B cell (primary cell): ENCODE data around the gene PMVK. TPM values are rescaled to one million over a fixed set of nuclear protein-coding genes. Genes with fewer than 3 reads are reported as not detected.
A peak's percentile ranks its signal among the peaks of the same experiment; 100 is the strongest.

Experiments
- ATAC-seq: fragments of 200-7000 bp; cut with Tn5 transposase; one replicate; pipeline ENCODE4 v1.10.0; 2021; ENCODE audit warnings: low read depth, mild to moderate bottlenecking, moderate number of reproducible peaks, moderate library complexity
- CTCF ChIA-PET: fragments of 350-600 bp; sonication (Branson Sonifier 250); formaldehyde crosslinking; loops from one replicate; lab custom pipeline; 2021; ENCODE audit warnings: antibody characterized with exemption, inconsistent platforms; lab: Charles Lee
- POLR2A ChIA-PET: fragments of 350-600 bp; sonication (Branson Sonifier 250); formaldehyde crosslinking; loops from one replicate; lab custom pipeline; 2021; ENCODE audit warnings: antibody characterized with exemption; lab: Charles Lee
- DNase-seq: peaks from one replicate; pipeline ENCODE4 v3.0.0; 2013
- H2AFZ ChIP-seq: 2 replicates; pipeline ENCODE4 v1.6.1; 2012; ENCODE audit warnings: mild to moderate bottlenecking, low read depth, low read length; ENCODE audit not compliant: insufficient read depth, poor library complexity, severe bottlenecking
- H3K27ac ChIP-seq, 2 donors: 1 replicate in 1 of 2; 2 replicates in 1 of 2; pipeline ENCODE4 v1.5.1; 2012 to 2013; ENCODE audit warnings: low read length in 2 of 2, mild to moderate bottlenecking in 2 of 2, moderate library complexity in 1 of 2
- H3K27me3 ChIP-seq, 4 experiments: fragments of 200-600 bp in 1 of 4; sonication (generic) in 1 of 4; replicated peaks in 1 of 4; 1 replicate in 2 of 4; 2 replicates in 2 of 4; pipeline versions ENCODE4 v1.6.1 to v1.7.0; 2013 to 2016; ENCODE audit warnings: low read length in 3 of 4, mild to moderate bottlenecking in 2 of 4, mixed read lengths in 1 of 4, moderate library complexity in 1 of 4; ENCODE audit not compliant: insufficient read depth in 4 of 4, control insufficient read depth in 3 of 4; ENCODE audit errors: control extremely low read depth in 1 of 4
- H3K36me3 ChIP-seq, 2 experiments: replicated peaks in 1 of 2; 1 replicate in 1 of 2; 2 replicates in 1 of 2; pipeline versions ENCODE4 v1.6.1 to v1.7.1; 2013; ENCODE audit warnings: low read length in 1 of 2; ENCODE audit not compliant: insufficient read depth in 2 of 2, control insufficient read depth in 1 of 2; ENCODE audit errors: control extremely low read depth in 1 of 2, extremely low read depth in 1 of 2
- H3K4me1 ChIP-seq, 2 donors: fragments of 200-600 bp in 1 of 2; sonication (generic) in 1 of 2; 1 replicate in 1 of 2; 2 replicates in 1 of 2; pipeline versions ENCODE4 v1.5.1 to v1.6.1; 2013 to 2017; ENCODE audit warnings: low read length in 2 of 2; ENCODE audit not compliant: control insufficient read depth in 2 of 2, insufficient read depth in 2 of 2
- H3K4me2 ChIP-seq: replicated peaks from 2 replicates; pipeline ENCODE3; 2012; ENCODE audit warnings: mild to moderate bottlenecking, low read depth, low read length; ENCODE audit not compliant: poor library complexity, severe bottlenecking
- H3K4me3 ChIP-seq, 5 experiments: fragments of 200-600 bp in 1 of 5; sonication (generic) in 1 of 5; 1 replicate in 3 of 5; 2 replicates in 2 of 5; pipeline versions ENCODE4 v1.5.1 to v1.7.0; 2011 to 2016; ENCODE audit warnings: low read length in 4 of 5, mild to moderate bottlenecking in 4 of 5, low read depth in 2 of 5, control low read depth in 1 of 5, moderate library complexity in 1 of 5; ENCODE audit not compliant: insufficient read depth in 1 of 5; ENCODE audit errors: control extremely low read depth in 1 of 5, extremely low read depth in 1 of 5
- H3K79me2 ChIP-seq: fragments of 200-600 bp; sonication (generic); one replicate; pipeline ENCODE4 v1.6.0; 2016; ENCODE audit warnings: low read length; ENCODE audit not compliant: control insufficient read depth, insufficient read depth
- H3K9ac ChIP-seq: fragments of 200-600 bp; sonication (generic); 2 replicates; pipeline ENCODE4 v1.6.1; 2017; ENCODE audit warnings: mild to moderate bottlenecking, low read length, moderate library complexity
- H3K9me3 ChIP-seq, 3 donors: one replicate each; pipeline versions ENCODE4 v1.6.1 to v1.7.1; 2013; ENCODE audit warnings: low read length in 2 of 3; ENCODE audit not compliant: control insufficient read depth in 2 of 3, insufficient read depth in 1 of 3; ENCODE audit errors: control extremely low read depth in 1 of 3
- H4K20me1 ChIP-seq: 2 replicates; pipeline ENCODE4 v1.6.0; 2012; ENCODE audit warnings: mild to moderate bottlenecking, low read length; ENCODE audit not compliant: insufficient read depth, control insufficient read depth, poor library complexity, severe bottlenecking
- H3K27ac Mint-ChIP-seq: one replicate; pipeline ENCODE4 v1.8.0; 2021; ENCODE audit warnings: mixed read lengths
- H3K27me3 Mint-ChIP-seq: one replicate; pipeline ENCODE4 v1.8.0; 2021; ENCODE audit warnings: mixed read lengths
- H3K4me1 Mint-ChIP-seq: one replicate; pipeline ENCODE4 v1.8.0; 2021; ENCODE audit warnings: mixed read lengths
- H3K4me3 Mint-ChIP-seq: one replicate; pipeline ENCODE4 v1.8.0; 2021; ENCODE audit warnings: mixed read lengths
- H3K9me3 Mint-ChIP-seq: one replicate; pipeline ENCODE4 v1.8.0; 2022; ENCODE audit warnings: mixed read lengths; ENCODE audit not compliant: insufficient read depth
- CTCF ChIP-seq: fragments of 200-600 bp; IDR thresholded peaks from one replicate; pipeline ENCODE4 v1.8.0; 2022; ENCODE audit warnings: antibody characterized with exemption, mild to moderate bottlenecking
- EZH2 ChIP-seq: IDR thresholded peaks from 2 replicates; pipeline ENCODE4 v1.6.1; 2012; ENCODE audit warnings: borderline replicate concordance, low read depth, mild to moderate bottlenecking, moderate library complexity, low read length; ENCODE audit not compliant: insufficient read depth, poor library complexity, severe bottlenecking
- WGBS: methylation state at CpG from one replicate; pipeline ENCODE4 v1.1.5; 2013; ENCODE audit warnings: missing lambda C conversion rate; ENCODE audit not compliant: insufficient coverage; 5-methylcytosine and 5-hydroxymethylcytosine counted together
- intact Hi-C: fragments of 100-400 bp; cut with micrococcal nuclease; formaldehyde crosslinking; loops from one replicate; pipeline ENCODE4 v1.10.0; 2022
- polyA plus RNA-seq: library from polyadenylated mRNA; depleted of rRNA; stranded (reverse); fragments of >200 nt; gene quantifications from 2 replicates; pipeline ENCODE4 v1.2.3, GENCODE V29; 2012
- total RNA-seq, 2 donors: library from RNA; stranded (reverse); fragments of 120-200 nt in 1 of 2; gene quantifications; 1 replicate in 1 of 2; 2 replicates in 1 of 2; pipeline versions ENCODE4 v1.2.3 to v1.2.4, GENCODE V29; 2013 to 2022

The PMVK gene
- total and polyA plus RNA-seq, 2 donors (not counting 1 experiment from before 2014, with no cell fraction given): 15.0 to 15.4 TPM

- ChIA-PET CTCF (interaction anchor here (2.9 to 6.1 kb wide), 3 partner anchors 42 to 128 kb away, joined by 12 to 46 read pairs (median 34); no protein-coding TSS in a partner anchor), POLR2A (interaction anchor here (1.0 kb wide), 1 partner anchor 55 kb away, joined by 6 read pairs; no protein-coding TSS in a partner anchor)
- Mint-ChIP-seq H3K4me1 (peaks cover 64% of the 10 kb centered on the region), H3K27me3 (no peaks in the 10 kb centered on the region), H3K27ac (peak overlapping the region; percentile 96), H3K4me3 (peak overlapping the region; percentile 53), H3K9me3 (no peaks in the 10 kb centered on the region)
- peaks cover 50 to 58% of the 10 kb centered on the region in 2 donors for H3K4me1 ChIP-seq
- ATAC-seq: no peak
- H3K79me2 ChIP-seq: peaks cover 85% of the 10 kb centered on the region
- H3K27ac ChIP-seq: no peak overlapping the region
- no peak for DNase-seq
- H3K9me3 ChIP-seq: no peaks in the 10 kb centered on the region
- H3K36me3 ChIP-seq: peaks cover 0 to 26% of the 10 kb centered on the region in 2 experiments
- no peak overlapping the region for H3K4me3 ChIP-seq
- H4K20me1 ChIP-seq: peaks cover 58% of the 10 kb centered on the region
- WGBS: 96% methylated on average over 4 of the region's 9 CpGs
- intact Hi-C loops: loop anchor here (5.0 kb wide), 1 partner anchor 350 kb away; the partner anchor contains the start of gene ADAR
- no peak overlapping the region for H2AFZ ChIP-seq
- no peaks in the 10 kb centered on the region for H3K27me3 ChIP-seq
- peak overlapping the region; percentile 85 for H3K4me2 ChIP-seq
- TF ChIP-seq EZH2 (no peak), CTCF (no peak)
- H3K9ac ChIP-seq: no peak overlapping the region
Measured at GRCh38 chr1:154957091-154957657, 20.7 kb upstream of the PMVK start.

GRCh38 chr1:154956544-154956941, 20.0 kb upstream of the PMVK start:
- H3K36me3 ChIP-seq: peaks cover 0 to 28% of the 10 kb centered on the region in 2 experiments
- H3K9ac ChIP-seq: peak overlapping the region; percentile 97
- intact Hi-C loops: loop anchor here (1.0 to 5.0 kb wide), 2 partner anchors 61 to 349 kb away; partner anchors contain the start of gene ADAR
- ATAC-seq (no peak), DNase-seq (no peak)
- CTCF ChIA-PET: interaction anchor here (1.0 to 6.1 kb wide), 12 partner anchors 17 to 397 kb away, joined by 3 to 46 read pairs (median 12); partner anchors contain the start of genes FLAD1 and PMVK
- Mint-ChIP-seq H3K27ac (peak overlapping the region; percentile 96), H3K27me3 (no peaks in the 10 kb centered on the region), H3K4me3 (peak overlapping the region; percentile 92), H3K4me1 (peaks cover 70% of the 10 kb centered on the region), H3K9me3 (no peaks in the 10 kb centered on the region)
- H3K79me2 ChIP-seq: peaks cover 88% of the 10 kb centered on the region
- H3K4me3 ChIP-seq: peak overlapping the region; percentile 71 to 97 (median 83)
- H2AFZ ChIP-seq: peak overlapping the region; percentile 63
- H3K27ac ChIP-seq: peak overlapping the region; percentile 99
- H4K20me1 ChIP-seq: peaks cover 64% of the 10 kb centered on the region
- WGBS: 42% methylated on average over 5 of the region's 6 CpGs
- no peaks in the 10 kb centered on the region for H3K9me3 ChIP-seq
- peak overlapping the region; percentile 85 for H3K4me2 ChIP-seq
- H3K27me3 ChIP-seq: no peaks in the 10 kb centered on the region
- TF ChIP-seq EZH2: no peak
- no peak for TF ChIP-seq CTCF
- POLR2A ChIA-PET: interaction anchor here (1.0 to 3.4 kb wide), 5 partner anchors 15 to 56 kb away, joined by 4 to 26 read pairs (median 6); partner anchors contain the start of genes CKS1B, PMVK and SHC1
- peaks cover 55 to 64% of the 10 kb centered on the region in 2 donors for H3K4me1 ChIP-seq
